SK-N-SH treated with all-trans-retinoic acid at 6 μM for 48 hours (cell line): Measurements from ENCODE around the gene PDZD2.
"Not testable (repeated sequence)": the region's sequence is repeated elsewhere in the genome, so short reads cannot be mapped to it uniquely, and the experiment has no call there.

ENCODE experiments used
- ARNTL ChIP-seq: fragments of 450-650 bp; formaldehyde crosslinking; IDR thresholded peaks from 2 replicates; pipeline ENCODE4 v1.5.0; 2020; ENCODE audit warnings: low read depth, mild to moderate bottlenecking, moderate library complexity, borderline replicate concordance
- ESRRG ChIP-seq: fragments of 250-450 bp; sonication (Bioruptor Pico); IDR thresholded peaks from 2 replicates; pipeline ENCODE4 v1.6.1; 2021; ENCODE audit warnings: mild to moderate bottlenecking
- PATZ1 ChIP-seq: fragments of 250-450 bp; sonication (Bioruptor Pico); IDR thresholded peaks from 2 replicates; pipeline ENCODE4 v1.8.0; 2020; ENCODE audit warnings: mild to moderate bottlenecking, moderate library complexity, borderline replicate concordance
- POU6F1 ChIP-seq: fragments of 250-450 bp; sonication (Bioruptor Pico); IDR thresholded peaks from 2 replicates; pipeline ENCODE4 v1.8.0; 2021; ENCODE audit warnings: low read depth, mild to moderate bottlenecking, moderate library complexity, borderline replicate concordance
- SNAI2 ChIP-seq: fragments of 250-450 bp; sonication (Bioruptor Pico); IDR thresholded peaks from 2 replicates; pipeline ENCODE4 v1.5.0; 2020; ENCODE audit warnings: mild to moderate bottlenecking, moderate library complexity
- TSHZ2 ChIP-seq: fragments of 250-450 bp; sonication (Bioruptor Pico); IDR thresholded peaks from 2 replicates; pipeline ENCODE4 v1.5.0; 2020; ENCODE audit warnings: mild to moderate bottlenecking, moderate library complexity
- ZC3H10 ChIP-seq: fragments of 250-450 bp; sonication (Bioruptor Pico); IDR thresholded peaks from 2 replicates; pipeline ENCODE4 v1.5.1; 2021; ENCODE audit warnings: mild to moderate bottlenecking, moderate library complexity
- ZFP3 ChIP-seq: fragments of 250-450 bp; sonication (Bioruptor Pico); IDR thresholded peaks from 2 replicates; pipeline ENCODE4 v1.5.0; 2020; ENCODE audit warnings: mild to moderate bottlenecking, moderate library complexity
- ZNF70 ChIP-seq: fragments of 450-650 bp; formaldehyde crosslinking; IDR thresholded peaks from 2 replicates; pipeline ENCODE4 v1.5.0; 2020; ENCODE audit warnings: mild to moderate bottlenecking, moderate library complexity

- TF ChIP-seq ZFP3 (CRISPR knock-in tag); SNAI2 (CRISPR knock-in tag); ARNTL (CRISPR knock-in tag); ZNF70 (CRISPR knock-in tag); ESRRG; PATZ1 (CRISPR knock-in tag); POU6F1 (CRISPR knock-in tag); ZC3H10 (CRISPR knock-in tag); TSHZ2: not testable (repeated sequence)
These were observed 36.6 kb upstream of the PDZD2 start for GRCh38 chr5:31602305-31602704.
